A549 (cell line): ENCODE measurements around the gene ZNF326. TPM values are rescaled to one million over a fixed set of nuclear protein-coding genes. Genes with fewer than 3 reads are reported as not detected.

ENCODE experiments used
- ATAC-seq, 2 experiments: fragments of 200-7000 bp in 1 of 2; fragments of >200 bp in 1 of 2; cut with Nextera tagmentation in 1 of 2; cut with Tn5 transposase in 1 of 2; 3 replicates each; pipeline versions ENCODE4 v1.8.0 to v1.9.1; 2018 to 2020; ENCODE audit warnings: mild to moderate bottlenecking in 1 of 2, moderate library complexity in 1 of 2
- CTCF ChIA-PET: fragments of 300-600 bp; sonication (Branson Sonifier 250); formaldehyde crosslinking; extraction: SDS; loops from one replicate; lab custom pipeline; 2021; ENCODE audit warnings: antibody characterized with exemption, inconsistent platforms; lab: Yijun Ruan, JAX
- POLR2A ChIA-PET: fragments of 350-600 bp; formaldehyde crosslinking; extraction: SDS; loops from one replicate; lab custom pipeline; 2021; ENCODE audit warnings: antibody characterized with exemption, inconsistent platforms; lab: Yijun Ruan, JAX
- DNase-seq, 2 experiments: peaks; one replicate each; pipeline versions ENCODE4 v3.0.0 to v3.0.0-alpha.2; 2011 to 2016; ENCODE audit warnings: low read depth in 1 of 2, low spot score in 1 of 2
- FAIRE-seq: peaks from 2 replicates; lab custom pipeline; 2011; peaks lifted over from hg19 to GRCh38; lab: Jason Lieb, UNC
- H3K27ac ChIP-seq, 2 experiments: fragments of >200 bp; sonication (Bioruptor Twin); formaldehyde crosslinking; 3 replicates each; pipeline ENCODE4 v1.5.1; 2016 to 2017
- H3K4me1 ChIP-seq: fragments of >200 bp; sonication (Bioruptor Twin); formaldehyde crosslinking; 3 replicates; pipeline ENCODE4 v1.6.1; 2016
- H3K4me2 ChIP-seq: fragments of >200 bp; sonication (Bioruptor Twin); formaldehyde crosslinking; 3 replicates; pipeline ENCODE4 v1.6.1; 2016
- H3K4me3 ChIP-seq: fragments of >200 bp; sonication (Bioruptor Twin); formaldehyde crosslinking; 3 replicates; pipeline ENCODE4 v1.5.1; 2016
- H3K9me3 ChIP-seq: fragments of >200 bp; sonication (Bioruptor Twin); formaldehyde crosslinking; 3 replicates; pipeline ENCODE4 v1.6.1; 2016
- BCL3 ChIP-seq: fragments of >200 bp; sonication (Bioruptor Twin); formaldehyde crosslinking; IDR thresholded peaks from 3 replicates; pipeline ENCODE4 v1.6.1; 2016
- CHD2 ChIP-seq: fragments of 150-350 bp; IDR thresholded peaks from 2 replicates; pipeline ENCODE4 v1.6.1; 2014; ENCODE audit warnings: low read length; ENCODE audit not compliant: partially characterized antibody
- EHF ChIP-seq: fragments of 250-450 bp; sonication (Bioruptor Pico); IDR thresholded peaks from 2 replicates; pipeline ENCODE4 v1.5.0; 2020; ENCODE audit warnings: mild to moderate bottlenecking
- EP300 ChIP-seq, 2 experiments: fragments of >200 bp; sonication (Bioruptor Twin); formaldehyde crosslinking; IDR thresholded peaks; 2 replicates in 1 of 2; 3 replicates in 1 of 2; pipeline ENCODE4 v1.6.1; 2016 to 2017
- GATA3 ChIP-seq: IDR thresholded peaks from 2 replicates; pipeline ENCODE4 v1.6.1; 2012; ENCODE audit warnings: borderline replicate concordance
- HOXB13 ChIP-seq: fragments of 250-450 bp; sonication (Bioruptor Pico); IDR thresholded peaks from 2 replicates; pipeline ENCODE4 v1.5.0; 2020; ENCODE audit warnings: low read depth, mild to moderate bottlenecking, moderate library complexity
- KDM1A ChIP-seq: fragments of 200-600 bp; sonication (generic); IDR thresholded peaks from 2 replicates; pipeline ENCODE4 v1.6.1; 2016; ENCODE audit warnings: low read depth, mild to moderate bottlenecking
- MAZ ChIP-seq: fragments of 150-350 bp; IDR thresholded peaks from 2 replicates; pipeline ENCODE4 v1.6.1; 2014; ENCODE audit warnings: antibody characterized with exemption, low read depth, low read length, borderline replicate concordance
- MYC ChIP-seq: IDR thresholded peaks from 2 replicates; pipeline ENCODE4 v1.6.1; 2012; ENCODE audit warnings: mild to moderate bottlenecking, inconsistent platforms, low read length, improper control_type of control experiment, borderline replicate concordance
- NR3C1 ChIP-seq: fragments of >200 bp; sonication (Bioruptor Twin); formaldehyde crosslinking; IDR thresholded peaks from 3 replicates; pipeline ENCODE4 v1.6.1; 2017
- POLR2AphosphoS2 ChIP-seq: conservative IDR thresholded peaks from 2 replicates; pipeline ENCODE4 v1.6.1; 2012; ENCODE audit warnings: low read length, improper control_type of control experiment, inconsistent platforms
- RAD21 ChIP-seq, 2 experiments: fragments of >200 bp in 1 of 2; sonication (Bioruptor Twin) in 1 of 2; formaldehyde crosslinking in 1 of 2; IDR thresholded peaks in 1 of 2; conservative IDR thresholded peaks in 1 of 2; 2 replicates in 1 of 2; 3 replicates in 1 of 2; pipeline ENCODE4 v1.6.1; 2012 to 2018; ENCODE audit warnings: inconsistent platforms in 1 of 2
- RARB ChIP-seq: fragments of 250-450 bp; sonication (Bioruptor Pico); IDR thresholded peaks from 2 replicates; pipeline ENCODE4 v1.8.0; 2021; ENCODE audit warnings: mild to moderate bottlenecking, moderate library complexity
- RCOR1 ChIP-seq: fragments of 150-350 bp; IDR thresholded peaks from 2 replicates; pipeline ENCODE4 v1.6.1; 2014; ENCODE audit warnings: antibody characterized with exemption, low read length, low read depth
- REST ChIP-seq: fragments of 200-600 bp; sonication (generic); IDR thresholded peaks from 2 replicates; pipeline ENCODE4 v1.6.1; 2016; ENCODE audit warnings: antibody characterized with exemption, mild to moderate bottlenecking, moderate library complexity
- RFX5 ChIP-seq: fragments of 450-650 bp; IDR thresholded peaks from 2 replicates; pipeline ENCODE4 v1.7.1; 2014; ENCODE audit warnings: antibody characterized with exemption, mild to moderate bottlenecking, moderate library complexity
- SMC3 ChIP-seq: fragments of >200 bp; sonication (Bioruptor Twin); formaldehyde crosslinking; IDR thresholded peaks from 3 replicates; pipeline ENCODE4 v1.6.1; 2018; ENCODE audit warnings: inconsistent platforms
- USF2 ChIP-seq: fragments of 450-650 bp; IDR thresholded peaks from 2 replicates; pipeline ENCODE4 v1.6.1; 2014; ENCODE audit warnings: antibody characterized with exemption
- ZFP36 ChIP-seq: fragments of 450-650 bp; IDR thresholded peaks from 2 replicates; pipeline ENCODE4 v1.6.1; 2014; ENCODE audit warnings: borderline replicate concordance; ENCODE audit not compliant: partially characterized antibody
- WGBS: methylation state at CpG from one replicate; pipeline ENCODE4 v1.1.6; 2017; ENCODE audit errors: missing lambda C conversion rate; 5-methylcytosine and 5-hydroxymethylcytosine counted together
- polyA plus RNA-seq, 4 experiments: library from polyadenylated mRNA; depleted of rRNA in 3 of 4; stranded (reverse); fragments of >200 nt; fragmentation: RNase III in 1 of 4; extraction: RNeasy Plus Mini Kit Qiagen cat#74134 plus additional on column Dnase treatment in 1 of 4; gene quantifications; 2 replicates in 3 of 4; 3 replicates in 1 of 4; pipeline ENCODE4 v1.2.3, GENCODE V29; 2011 to 2017
- TF ChIP-seq, protein P1 (sequence below): IDR thresholded peaks from 2 replicates; pipeline ENCODE4 v1.6.1; 2012; ENCODE audit warnings: low read depth, borderline replicate concordance

ZNF326 gene
- polyA plus RNA-seq, 2 of the 4 experiments (the other 2 are of a cell fraction): 32.3 to 47.8 TPM

- peaks cover 66% of the 10 kb centered on the region for H3K4me1 ChIP-seq
- DNase-seq: no peak
- 72% methylated on average over 2 of the region's 2 CpGs for WGBS
- ChIA-PET CTCF (interaction anchor here (1.2 kb wide), 1 partner anchor 107 kb away, joined by 4 read pairs; no protein-coding TSS in a partner anchor), POLR2A (no interaction called here)
- no peaks in the 10 kb centered on the region for H3K9me3 ChIP-seq
- H3K27ac ChIP-seq: peak overlapping the region; percentile 65 to 88
- H3K4me3 ChIP-seq: no peak overlapping the region
- H3K4me2 ChIP-seq: peak overlapping the region; percentile 55
- no peak for FAIRE-seq
- TF ChIP-seq CHD2 (no peak), BCL3 (no peak), MAZ (no peak), NR3C1 (no peak), EP300 (IDR thresholded peaks at IDR 0.05) (no peak), ZFP36 (no peak), RARB (CRISPR knock-in tag) (no peak), RAD21 (conservative IDR thresholded peaks at IDR 0.05 in 1 of 2, IDR thresholded peaks at IDR 0.05 in 1 of 2) (no peak), GATA3 (no peak), REST (no peak), KDM1A (no peak), RFX5 (no peak), RCOR1 (no peak), USF2 (no peak), MYC (no peak), HOXB13 (CRISPR knock-in tag) (no peak), SMC3 (no peak), EHF (CRISPR knock-in tag) (no peak), POLR2AphosphoS2 (no peak)
- TF ChIP-seq, protein P1, sequence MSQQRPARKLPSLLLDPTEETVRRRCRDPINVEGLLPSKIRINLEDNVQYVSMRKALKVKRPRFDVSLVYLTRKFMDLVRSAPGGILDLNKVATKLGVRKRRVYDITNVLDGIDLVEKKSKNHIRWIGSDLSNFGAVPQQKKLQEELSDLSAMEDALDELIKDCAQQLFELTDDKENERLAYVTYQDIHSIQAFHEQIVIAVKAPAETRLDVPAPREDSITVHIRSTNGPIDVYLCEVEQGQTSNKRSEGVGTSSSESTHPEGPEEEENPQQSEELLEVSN: no peak
- ATAC-seq: no peak
These were observed 44.2 kb upstream of the ZNF326 start for GRCh38 chr1:89950703-89951102.
